Fibroblast of villous mesenchyme (primary cell): ENCODE data around the gene EBP. TPM values are rescaled to one million over a fixed set of nuclear protein-coding genes. Genes with fewer than 3 reads are reported as not detected.

Source experiments
- DNase-seq: peaks from one replicate; pipeline ENCODE4 v3.0.0-alpha.2; 2010; ENCODE audit warnings: low read depth
- H3K4me3 ChIP-seq: 2 replicates; pipeline ENCODE4 v1.5.1; 2011; ENCODE audit warnings: low read depth, mild to moderate bottlenecking, low read length
- CTCF ChIP-seq: IDR thresholded peaks from 2 replicates; pipeline ENCODE4 v1.5.1; 2012; ENCODE audit warnings: low read depth, mild to moderate bottlenecking, low read length; ENCODE audit not compliant: insufficient read depth
- total RNA-seq: library from RNA; depleted of rRNA; stranded (reverse); fragments of >200 nt; gene quantifications from 2 replicates; pipeline ENCODE4 v1.2.3, GENCODE V29; 2012

Gene EBP
- total RNA-seq, 1 donor, result 126 TPM

- H3K4me3 ChIP-seq, result no peak overlapping the region
- DNase-seq, result no peak
- no peak for TF ChIP-seq CTCF
Measured at GRCh38 chrX:48491809-48492208, 29.8 kb upstream of the EBP start.

- no peak for TF ChIP-seq CTCF
- H3K4me3 ChIP-seq, result no peak overlapping the region
- DNase-seq, result peak; percentile 69
Measured at GRCh38 chrX:48492293-48492910, 29.2 kb upstream of the EBP start.

- DNase-seq, result peak; percentile 63
- H3K4me3 ChIP-seq, result no peak overlapping the region
- peak; percentile 42 for TF ChIP-seq CTCF
Measured at GRCh38 chrX:48493890-48494364, 27.7 kb upstream of the EBP start.

- no peak for TF ChIP-seq CTCF
- DNase-seq, result no peak
- H3K4me3 ChIP-seq, result no peak overlapping the region
Measured at GRCh38 chrX:48496660-48497059, 24.9 kb upstream of the EBP start.

- no peak for TF ChIP-seq CTCF
- no peak overlapping the region for H3K4me3 ChIP-seq
- DNase-seq, result no peak
Measured at GRCh38 chrX:48497871-48498270, 23.7 kb upstream of the EBP start.

- peak; percentile 35 for DNase-seq
- no peak for TF ChIP-seq CTCF
- no peak overlapping the region for H3K4me3 ChIP-seq
Measured at GRCh38 chrX:48498374-48498809, 23.2 kb upstream of the EBP start.

GRCh38 chrX:48504261-48504660 lies 17.3 kb upstream of the EBP start:
- DNase-seq, result no peak
- no peak for TF ChIP-seq CTCF
- H3K4me3 ChIP-seq, result no peak overlapping the region
